ENCODE results near the gene IFNA6.
"Not testable (repeated sequence)": the region's sequence is repeated elsewhere in the genome, so short reads cannot be mapped to it uniquely, and the experiment has no call there.

Gene IFNA6

DNA sequence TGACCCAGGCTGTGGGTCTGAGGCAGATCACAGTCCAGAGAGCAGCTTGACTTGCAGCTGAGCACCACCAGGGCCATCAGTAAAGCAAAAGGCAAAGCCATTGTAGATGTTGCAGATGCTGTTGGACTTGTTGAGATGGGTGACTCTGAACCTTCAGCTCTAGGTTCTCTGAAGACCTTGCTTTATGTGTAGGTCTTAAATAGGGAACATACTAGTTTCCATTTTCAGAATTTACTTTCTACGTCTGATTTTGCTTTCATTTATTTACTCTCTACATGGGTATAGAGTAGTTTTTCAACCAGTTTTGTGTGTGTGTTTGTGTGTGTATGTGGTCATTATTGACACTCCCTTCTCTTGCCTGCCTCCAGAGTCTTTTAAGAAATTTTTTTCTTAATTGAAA, at the start of gene IFNA6:
IFNA6 (minus strand) TSS at position 101 of the 400 bp plus-strand sequence; CDS start at position 101, 0 bp downstream.
- DNase-seq: no peak

DNA sequence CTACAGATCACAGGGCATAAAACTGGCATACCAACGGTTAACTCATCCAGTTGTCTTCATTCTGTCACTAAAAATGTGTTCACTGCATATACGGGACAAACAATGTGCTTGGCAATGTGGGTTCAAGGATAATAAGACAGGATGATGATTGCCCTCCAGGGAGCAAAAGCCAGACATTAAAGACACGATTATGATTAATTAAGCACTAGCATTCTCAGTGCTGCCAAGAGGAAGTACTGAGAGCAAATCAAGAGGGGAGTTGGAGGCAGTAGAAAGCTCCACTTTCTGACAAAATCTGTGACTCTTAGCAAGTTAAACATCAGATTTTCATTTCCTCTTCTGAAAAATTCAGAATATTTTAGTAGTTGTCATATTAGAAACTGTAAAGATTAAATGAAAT, 49.3 kb upstream of the IFNA6 start:
- no peak for DNase-seq

DNA sequence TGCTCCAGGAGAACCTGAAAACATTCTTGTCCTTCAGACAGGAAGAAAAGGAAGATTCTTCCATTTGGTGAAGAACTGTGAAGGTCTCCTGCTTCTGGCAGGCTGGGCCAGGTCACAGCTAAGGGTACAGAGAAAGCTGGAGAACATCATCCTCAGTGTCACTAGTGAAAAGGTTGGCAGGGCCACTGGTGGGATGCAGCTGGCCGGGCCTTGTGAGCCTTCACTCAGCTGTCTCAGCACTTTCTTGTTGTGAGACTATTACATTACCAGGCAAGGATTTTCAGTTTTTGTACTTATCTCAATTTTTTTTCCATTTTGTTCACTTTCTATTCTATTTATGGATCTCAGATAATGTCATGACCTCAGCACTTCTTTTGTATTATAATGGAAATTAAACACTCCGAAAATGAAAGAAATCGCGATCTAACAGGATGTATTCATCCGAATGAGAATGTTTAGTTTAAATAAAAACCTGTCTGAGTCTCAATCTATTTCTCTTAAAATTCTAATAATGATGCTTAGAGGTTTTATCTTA, 48.3 kb upstream of the IFNA6 start:
- DNase-seq: no peak

DNA sequence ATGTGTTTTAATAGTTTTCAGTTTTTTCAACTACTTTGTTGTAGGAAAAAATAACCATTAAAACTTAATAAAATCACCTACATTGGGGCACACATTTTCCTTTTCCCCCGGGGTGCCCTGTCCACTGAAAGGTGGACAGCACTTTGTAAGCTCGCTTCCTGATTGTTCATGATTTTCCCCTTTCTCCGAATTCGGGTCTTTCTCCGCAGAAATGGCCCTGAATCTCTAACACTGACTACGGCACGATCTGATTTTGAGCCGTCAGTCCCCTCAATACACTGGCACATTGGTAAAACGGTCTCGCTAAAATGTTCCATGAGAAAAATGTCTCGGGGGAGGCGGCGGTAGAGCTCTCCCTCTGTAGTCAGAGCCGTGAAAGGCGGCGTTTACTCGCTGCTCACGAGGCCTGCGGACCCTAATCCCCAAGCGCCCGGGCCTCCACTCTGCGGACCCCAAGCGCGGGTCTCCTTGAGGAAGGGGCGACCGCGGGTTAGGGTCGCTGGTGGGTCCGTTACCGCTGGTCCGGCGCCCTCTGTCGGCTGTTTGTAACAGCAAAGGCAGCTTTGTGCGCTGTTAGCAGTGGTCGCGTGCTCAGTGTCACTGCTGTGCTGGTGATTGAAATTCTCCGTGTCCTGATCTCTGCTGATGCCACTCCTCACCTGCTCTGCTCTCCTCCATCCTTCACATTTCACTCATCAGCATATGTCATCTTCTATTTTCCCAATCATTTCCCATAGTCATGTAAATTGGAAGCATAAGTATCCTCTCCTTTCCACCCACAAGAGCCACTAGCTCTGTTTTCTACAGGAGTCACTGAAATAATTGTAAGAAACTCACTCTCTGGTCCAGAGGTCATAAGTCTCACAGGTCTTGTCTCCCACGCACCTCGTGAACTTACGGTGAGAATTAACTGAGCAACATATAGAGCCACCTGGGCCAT, 45.4 kb upstream of the IFNA6 start:
- peak; percentile 53 for DNase-seq

DNA sequence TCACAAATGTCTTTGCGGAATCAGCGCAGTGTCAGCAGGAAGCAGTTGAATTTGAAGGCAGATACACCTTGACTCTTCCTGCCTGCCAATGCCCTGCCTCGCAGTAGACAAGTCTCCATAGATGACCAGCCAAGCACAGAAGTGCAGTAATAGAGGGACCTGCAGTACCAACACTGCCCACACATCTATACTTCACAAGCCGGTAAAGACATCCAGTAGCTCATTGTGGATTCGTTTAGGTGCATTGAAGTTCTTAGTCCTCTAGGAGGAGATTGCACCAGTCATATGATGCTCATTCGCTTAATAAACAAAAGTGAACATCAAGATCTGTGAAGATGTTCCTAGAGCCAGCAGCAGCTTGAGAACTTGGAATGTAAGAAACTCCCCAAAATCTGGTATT, 41.6 kb upstream of the IFNA6 start:
- no peak for DNase-seq

DNA sequence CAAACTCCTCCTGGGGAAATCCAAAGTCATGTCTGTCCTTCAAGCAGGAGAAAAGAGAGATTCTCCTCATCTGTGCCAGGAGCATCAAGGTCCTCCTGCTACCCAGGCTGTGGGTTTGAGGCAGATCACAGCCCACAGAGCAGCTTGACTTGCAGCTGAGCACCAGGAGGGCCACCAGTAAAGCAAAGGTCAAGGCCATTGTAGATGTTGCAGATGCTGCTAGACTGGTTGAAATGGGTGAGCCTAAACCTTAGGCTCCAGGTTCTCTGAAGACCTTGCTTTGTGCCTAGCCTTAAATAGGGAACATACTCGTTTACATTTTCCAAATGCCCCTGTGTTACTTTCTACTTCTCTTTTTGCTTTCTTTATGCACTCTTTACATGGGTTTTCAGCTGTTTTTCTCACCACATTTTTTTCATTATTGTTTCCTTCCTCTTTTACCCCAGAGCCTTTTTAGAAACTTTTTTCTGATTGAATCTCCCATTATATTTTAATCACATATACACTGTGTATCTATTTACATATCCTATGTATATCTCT, 34.5 kb upstream of the IFNA6 start, which contains the start of gene IFNA2:
IFNA2 (minus strand) TSS at position 268 of the 540 bp plus-strand sequence; CDS start at position 199, 69 bp downstream.
- DNase-seq: no peak

DNA sequence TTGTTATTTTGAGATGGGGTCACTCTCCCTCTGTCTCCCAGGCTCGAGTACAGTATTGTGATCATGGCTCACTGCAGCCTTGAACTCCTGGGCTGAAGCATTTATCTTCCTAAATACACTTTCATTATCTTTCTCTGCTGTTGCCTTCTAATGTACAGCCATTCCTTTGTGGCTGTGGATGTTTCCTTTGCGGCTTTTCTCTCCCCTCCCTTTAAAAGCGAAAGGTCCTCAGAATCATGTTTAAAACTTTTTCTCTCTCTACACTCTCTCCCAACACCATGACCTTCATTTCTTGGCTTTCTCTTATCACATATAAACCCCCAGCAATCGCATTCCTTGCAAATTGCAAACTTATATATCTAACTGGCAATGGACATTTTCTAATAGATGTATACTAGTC, 32.9 kb upstream of the IFNA6 start:
- no peak for DNase-seq

DNA sequence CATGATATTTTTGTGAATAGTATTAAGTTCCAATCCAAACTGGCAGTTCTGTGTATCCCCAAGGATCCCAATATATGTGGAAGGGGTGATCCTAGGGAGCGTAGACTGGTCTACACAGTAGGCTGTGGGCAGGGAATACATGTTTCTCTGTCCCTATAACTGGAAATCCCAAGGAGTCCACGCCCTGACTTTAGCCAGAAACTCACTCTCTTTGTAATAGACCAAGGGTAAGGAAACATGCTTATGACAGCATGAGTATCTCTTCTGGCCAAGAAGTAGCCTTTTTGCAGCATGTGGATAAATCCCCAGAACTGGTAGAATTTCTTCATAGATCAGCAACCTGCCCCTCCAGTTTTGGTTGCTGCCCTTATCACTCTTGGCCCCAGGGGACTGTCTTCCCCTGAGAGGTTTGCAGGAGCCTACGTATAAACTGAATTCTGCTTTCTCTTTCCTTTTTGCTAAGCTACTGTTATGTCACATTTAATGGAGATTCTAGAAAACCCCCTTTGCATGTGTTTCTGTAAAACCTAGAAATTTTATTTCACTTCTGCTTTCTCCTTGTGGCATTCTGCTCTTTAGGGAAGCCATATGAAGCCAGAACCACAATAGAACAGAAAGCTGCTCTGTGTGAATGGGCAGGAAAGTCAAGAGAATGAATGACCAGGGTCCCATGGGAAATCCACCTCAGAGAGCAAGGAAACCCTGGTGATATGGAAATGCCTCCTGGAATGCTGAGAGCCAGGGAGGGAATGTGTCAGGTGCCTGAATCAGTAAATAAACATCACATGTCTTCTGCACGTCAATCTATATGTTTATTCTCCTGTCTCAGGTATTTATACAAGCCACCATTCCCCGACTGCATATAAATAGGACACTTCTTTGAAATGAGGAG, 31.0 kb upstream of the IFNA6 start:
- peak; percentile 15 for DNase-seq

DNA sequence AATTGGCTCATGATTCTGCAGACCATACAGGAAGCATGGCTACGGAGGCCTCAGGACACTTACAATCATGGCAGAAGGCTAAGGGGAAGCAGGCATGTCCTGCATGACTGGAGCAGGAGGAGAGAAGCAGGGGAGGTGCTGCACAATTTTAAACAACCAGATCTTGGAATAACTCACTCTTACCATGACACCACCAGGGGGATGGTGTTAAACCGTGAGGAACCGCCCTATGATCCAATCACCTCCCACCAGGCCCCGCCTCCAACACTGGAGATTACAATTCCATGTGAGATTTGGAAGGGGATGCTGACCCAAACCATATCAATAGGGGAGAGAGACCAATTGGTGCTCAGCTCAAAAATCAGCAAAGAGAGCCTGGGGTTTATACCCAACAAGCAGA, 20.8 kb upstream of the IFNA6 start:
- DNase-seq: not testable (repeated sequence)

DNA sequence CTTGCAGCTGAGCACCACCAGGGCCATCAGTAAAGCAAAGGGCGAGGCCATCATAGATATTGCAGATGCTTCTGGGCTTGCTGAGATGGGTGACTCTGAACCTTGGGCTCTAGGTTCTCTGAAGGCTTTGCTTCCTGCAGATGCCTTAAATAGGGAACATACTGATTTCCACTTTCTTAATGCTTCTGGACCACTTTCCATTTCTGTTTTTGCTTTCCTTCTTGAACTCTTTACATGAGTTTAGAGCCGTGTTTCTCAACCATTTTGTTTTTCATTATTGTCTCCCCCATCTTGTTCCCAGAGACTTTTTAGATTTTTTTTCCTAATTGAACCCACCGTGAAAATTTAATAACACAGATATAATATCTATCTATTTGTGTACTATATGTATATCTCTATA, 17.3 kb upstream of the IFNA6 start, which contains the start of gene IFNA13:
IFNA13 (minus strand) TSS at position 101 of the 400 bp plus-strand sequence; CDS start at position 54, 47 bp downstream.
- DNase-seq: no peak

DNA sequence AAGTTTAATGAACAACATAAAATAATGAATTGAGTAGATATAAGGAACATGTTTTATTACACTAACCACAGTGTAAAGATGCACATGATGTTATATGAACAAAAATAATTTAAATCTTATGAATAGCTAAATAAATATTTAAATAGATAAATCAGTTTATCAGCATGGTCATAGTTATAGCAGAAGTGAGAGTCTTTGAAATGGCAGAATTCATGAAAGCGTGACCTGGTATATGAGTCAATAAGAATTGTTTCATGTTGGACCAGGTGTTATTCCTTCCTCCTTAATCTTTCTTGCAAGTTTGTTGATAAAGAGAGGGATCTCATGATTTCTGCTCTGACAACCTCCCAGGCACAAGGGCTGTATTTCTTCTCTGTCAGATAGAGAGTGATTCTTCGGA, 16.5 kb upstream of the IFNA6 start:
- DNase-seq: not testable (repeated sequence)

DNA sequence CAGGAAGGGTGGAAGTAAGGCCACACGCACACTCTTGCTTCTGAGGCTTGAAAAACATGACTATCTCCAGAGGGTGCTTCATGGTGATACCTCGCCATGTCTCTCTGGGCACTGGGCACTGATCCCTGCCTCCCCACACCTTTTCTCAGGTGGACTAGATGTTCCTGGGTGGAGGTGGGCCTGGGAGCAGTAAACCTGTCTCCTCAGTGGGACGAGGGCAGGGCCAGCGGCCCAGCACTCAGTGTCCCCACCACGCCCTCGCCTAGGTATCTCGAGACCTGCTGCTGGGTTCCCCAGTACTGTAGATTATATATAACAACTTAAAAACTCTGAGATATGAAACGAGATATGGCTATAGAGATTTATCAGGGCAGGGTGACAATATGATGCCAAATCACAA, 11.6 kb upstream of the IFNA6 start:
- DNase-seq: no peak

DNA sequence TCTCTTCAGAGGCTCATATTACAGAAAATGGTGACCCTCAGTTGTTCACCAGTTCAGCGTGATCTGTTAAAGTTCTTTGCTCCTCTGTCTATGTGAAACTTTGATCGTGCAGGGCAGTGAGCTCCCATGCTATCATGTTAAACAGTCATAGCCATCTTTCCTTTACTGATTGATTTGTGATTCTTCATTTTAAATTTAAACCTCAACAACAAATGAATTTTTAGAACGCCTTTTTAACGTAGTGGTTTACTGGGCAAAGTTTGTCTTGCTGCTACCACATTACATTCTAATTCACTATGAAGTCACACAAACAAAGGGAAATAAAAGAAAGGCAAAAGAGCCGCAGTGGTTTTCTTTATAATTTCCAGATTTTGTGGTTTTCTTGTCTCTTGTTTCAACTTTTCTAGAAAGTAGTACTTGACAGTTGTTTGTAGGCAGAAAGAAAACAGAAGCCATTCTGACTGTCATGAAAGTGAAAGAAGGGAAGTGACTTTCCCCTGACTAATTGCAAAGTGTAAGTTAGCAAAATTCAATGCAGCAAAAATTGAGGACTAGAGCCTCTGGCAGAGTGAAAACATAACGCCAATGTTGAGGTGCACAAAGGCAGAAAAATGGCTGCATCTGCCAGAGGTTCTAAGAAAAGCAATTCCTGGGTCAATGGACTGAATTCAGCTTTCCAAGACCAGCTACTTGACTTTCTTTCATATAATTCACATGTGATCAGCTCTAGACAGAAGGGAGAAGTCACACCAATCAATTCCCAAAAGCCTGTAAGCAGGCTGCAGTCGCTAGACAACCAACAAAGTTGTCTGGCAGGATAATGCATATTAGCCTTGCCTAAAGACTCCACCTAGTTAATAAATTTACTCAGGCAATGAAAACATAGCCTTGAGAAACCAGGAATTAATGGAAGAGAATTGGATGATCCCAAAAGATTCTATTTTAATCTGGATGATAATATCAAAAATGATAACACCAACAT, 7.1 kb upstream of the IFNA6 start:
- DNase-seq: peak; percentile 76

DNA sequence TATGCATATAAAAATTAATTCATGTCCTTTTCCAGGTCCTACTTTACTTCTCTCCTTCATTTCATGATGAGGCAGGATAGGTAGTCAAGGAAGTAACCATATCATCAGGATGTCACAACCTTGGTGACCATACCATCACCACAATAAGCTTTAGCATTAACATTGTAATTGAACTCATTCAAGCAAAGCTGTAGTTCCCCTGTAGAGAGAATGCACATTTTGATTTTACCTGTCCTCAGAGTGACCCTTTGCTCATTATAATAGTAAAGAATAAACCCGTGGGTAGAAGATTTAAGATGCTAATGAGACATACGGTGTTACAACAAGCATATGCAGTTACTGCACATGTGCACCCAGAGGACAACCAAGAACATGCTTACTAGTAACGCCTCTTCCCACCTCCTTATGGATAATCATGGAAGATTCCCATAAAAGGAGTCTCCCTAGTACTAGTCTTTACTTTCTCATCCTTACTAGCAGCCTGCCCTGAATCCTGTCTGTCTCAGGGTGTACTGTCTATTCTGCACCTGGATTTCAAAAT, 2.2 kb downstream of the IFNA6 start:
- DNase-seq: no peak

DNA sequence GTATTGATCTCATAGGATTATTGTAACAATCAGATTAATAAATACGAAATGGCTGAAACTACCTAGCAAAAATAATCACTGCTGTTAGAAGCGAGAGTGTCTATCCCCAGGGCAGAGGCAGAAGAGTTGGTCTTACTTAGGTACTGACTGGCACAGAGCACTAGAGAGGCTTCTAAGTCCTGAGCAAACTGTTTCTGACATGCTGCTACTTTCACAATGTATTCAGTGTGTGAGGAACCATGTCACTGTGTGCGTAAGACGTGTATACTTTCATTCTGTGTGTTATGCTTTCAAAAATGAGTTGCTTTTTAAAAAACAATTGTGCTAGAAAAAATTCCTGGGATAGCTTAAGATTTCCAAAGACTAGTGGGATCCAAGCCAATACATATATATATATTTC, 10.0 kb downstream of the IFNA6 start:
- DNase-seq: no peak

DNA sequence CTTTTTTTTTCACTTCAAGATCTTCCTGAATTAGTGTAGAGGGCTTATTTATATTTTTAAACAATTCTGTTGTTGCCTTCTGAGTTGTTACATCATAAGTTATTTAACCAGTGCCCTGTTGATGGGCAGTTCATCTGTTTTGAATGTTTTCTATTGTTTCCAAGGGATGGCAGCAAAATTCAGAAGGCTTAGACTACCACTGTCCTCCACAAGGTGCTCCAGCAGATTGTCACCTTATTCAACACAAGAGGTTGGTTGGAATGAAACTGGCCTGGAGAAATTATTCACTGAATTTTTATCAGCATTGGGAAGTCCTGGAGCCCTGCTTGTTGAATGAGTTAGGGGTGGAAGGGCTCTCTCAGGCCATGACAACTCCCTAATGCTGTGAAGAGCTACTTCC, 14.2 kb downstream of the IFNA6 start:
- DNase-seq: no peak

DNA sequence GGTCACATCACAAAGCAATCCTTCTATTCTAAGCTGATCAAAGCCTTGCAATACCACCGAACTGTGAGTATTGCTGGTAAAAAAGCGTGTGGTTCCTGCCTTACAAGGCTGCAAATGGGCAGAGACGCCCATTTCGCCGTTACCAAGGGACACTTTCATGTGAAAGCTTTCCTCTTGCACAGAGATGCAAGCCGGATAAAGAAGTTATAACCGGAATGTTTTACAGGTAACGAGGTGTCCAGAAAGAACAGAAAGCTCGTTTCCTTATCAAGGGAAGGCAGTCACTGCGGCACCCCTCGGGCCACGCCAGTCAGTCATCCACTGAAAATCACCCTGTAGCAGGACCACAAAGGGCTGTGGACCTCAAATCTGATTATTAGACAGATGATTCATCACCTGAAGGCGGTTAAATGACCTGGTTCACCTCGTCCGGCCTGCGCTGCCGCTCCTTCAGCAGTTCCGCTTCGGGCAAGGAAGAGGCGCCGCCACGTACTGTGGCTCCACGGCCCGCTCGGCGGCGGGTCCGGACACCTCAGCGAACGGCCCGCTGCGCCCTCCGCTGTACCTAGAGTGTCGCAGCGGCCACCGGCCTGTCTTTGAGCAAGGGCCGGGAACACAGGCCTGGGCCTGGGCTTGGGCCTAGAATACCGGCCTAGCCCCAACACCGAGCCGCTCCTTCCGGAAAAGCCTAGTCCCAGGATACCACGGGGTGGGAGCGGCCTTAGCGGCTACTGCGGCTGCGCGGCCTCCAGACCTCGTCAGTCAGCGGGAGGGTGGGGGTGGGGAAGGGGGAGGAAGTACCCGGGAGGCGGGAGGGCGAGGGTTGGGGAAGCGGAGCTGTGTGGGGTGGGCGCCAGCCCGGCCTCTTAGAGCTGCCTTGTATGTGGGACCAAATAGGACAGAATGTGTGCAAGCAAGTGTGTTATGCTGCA, 15.7 kb downstream of the IFNA6 start, which contains the start of gene KLHL9:
KLHL9 (minus strand) TSS at position 704 of the 932 bp plus-strand sequence; CDS start at position 159, 545 bp downstream.
- DNase-seq: peak; percentile 92

DNA sequence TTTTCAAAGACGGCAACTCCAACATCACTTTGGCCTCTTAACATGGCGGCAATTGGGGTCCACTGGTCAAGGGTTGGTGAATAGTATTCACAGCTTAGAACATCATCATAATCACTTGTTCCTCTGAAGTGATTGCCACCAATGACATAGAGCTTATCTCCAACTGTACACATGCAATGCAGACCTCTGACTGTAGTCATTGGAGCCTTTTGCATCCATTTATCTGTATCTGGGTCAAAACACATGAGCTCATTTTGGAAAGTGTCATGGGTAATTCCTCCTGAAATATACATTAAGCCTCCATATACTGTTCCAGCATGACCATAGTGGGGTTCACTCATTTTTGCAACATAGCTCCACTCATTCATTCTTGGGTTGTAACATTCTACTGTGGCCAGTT, 17.5 kb downstream of the IFNA6 start:
- no peak for DNase-seq

DNA sequence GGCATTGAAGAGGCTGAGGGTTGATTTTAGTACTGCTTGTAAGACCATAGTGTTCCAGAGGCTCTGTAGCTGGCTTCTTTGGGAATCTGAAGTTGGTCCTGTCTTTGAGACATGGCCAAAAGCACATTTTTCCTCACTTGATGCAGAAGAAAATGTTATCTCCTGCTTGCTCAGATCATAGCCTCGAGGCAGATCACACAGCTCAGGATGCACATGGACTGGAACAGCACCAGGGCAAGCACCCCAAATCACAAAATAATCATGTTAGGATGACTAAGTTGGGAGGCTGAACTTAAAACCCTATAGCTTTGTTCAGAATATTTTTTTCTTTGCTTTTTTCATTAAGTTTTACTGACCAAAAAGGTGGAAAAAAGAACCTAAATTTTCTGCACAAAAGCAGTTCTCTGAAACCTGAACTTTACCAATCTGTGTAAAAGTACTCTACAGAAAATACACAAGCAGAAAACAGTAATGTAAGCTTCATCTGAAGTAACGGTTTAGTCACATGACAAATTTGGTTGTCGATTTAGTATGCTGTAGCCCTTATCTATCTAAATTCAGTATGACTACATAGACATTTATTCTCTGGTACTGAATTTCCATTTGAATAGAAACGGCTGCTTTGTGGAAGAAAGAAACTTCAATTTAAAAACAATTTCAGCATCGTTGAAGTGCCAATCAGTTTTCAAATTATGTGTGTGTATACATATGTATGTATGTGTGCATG, 18.8 kb downstream of the IFNA6 start:
- DNase-seq: no peak

Measured in activated CD4-positive, alpha-beta T cell treated with anti-CD3 and anti-CD28 coated beads, Interleukin-2, Interleukin-6, amounts not matched to agents 100 ng/mL and 50 ng/mL, durations not matched to agents 16 hours and 8 hours (primary cell).